ENCODE results near the gene CFP.
"Not testable (repeated sequence)": the region's sequence is repeated elsewhere in the genome, so short reads cannot be mapped to it uniquely, and the experiment has no call there.

CFP gene

DNA sequence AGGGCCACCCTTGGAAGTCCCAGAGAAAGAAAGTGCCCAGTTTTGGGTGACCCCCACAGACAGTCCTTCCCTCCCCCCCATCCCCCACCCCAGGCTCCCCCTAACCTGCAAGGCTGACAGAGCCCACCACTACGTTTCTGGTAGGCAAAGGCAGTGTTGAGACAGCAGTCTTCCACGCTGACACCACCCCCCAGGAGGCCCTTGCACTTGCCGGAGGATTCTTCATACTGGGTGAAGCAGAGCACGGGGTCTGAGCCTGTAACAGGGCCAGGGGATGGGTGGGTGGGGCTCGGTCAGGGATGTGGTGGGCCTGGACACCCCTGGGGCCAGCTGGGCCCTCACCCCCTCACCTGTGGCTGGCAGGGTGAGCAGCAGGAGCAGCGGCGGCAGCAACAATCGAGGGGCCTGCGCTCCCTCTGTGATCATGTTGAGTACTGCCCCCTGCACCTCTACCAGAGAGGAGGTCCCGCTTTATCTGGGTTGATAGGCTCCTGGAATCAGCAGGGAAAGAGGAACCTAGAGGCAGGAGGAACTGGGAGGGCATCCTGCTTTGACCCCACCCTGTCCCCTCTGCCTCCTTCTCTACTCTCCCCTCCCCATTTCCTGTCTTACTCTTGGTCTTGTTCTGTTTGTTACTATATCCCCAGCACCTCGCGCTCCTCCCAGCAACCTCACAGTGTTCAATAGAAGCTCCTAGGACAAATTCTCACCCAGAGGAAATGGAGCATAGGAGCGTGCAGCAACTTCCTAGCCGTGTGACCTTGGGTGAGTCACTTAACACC, at the start of gene CFP:
Gene CFP, minus strand, starts transcription at position 512 of the 782 bp plus-strand sequence. Its CDS starts 86 bp downstream, at position 426.
- no peak for DNase-seq (ENCODE audit: low read depth)

GRCh38 chrX:47675959-47676859, 46.5 kb upstream of the CFP start:
- DNase-seq (ENCODE audit: low read depth): not testable (repeated sequence)

DNA sequence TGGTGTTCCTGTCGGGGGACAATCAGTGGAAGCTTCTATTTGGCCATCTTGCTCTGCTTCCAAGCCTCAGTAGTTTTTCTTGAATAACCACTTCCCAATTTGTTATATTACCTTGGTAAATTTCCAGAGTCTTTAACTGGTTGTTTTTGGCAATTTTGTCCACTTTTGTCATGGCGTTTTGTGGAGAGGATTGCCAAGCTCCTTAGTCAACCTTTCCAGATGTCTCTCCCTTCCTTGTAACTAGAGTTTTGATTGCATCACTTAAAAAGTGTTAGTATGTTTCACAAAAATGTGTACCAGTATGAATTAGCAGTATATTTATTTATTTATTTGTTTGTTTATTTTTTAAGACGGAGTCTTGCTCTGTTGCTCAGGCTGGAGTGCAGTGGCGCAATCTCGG, 45.0 kb upstream of the CFP start:
- DNase-seq (ENCODE audit: low read depth): no peak

DNA sequence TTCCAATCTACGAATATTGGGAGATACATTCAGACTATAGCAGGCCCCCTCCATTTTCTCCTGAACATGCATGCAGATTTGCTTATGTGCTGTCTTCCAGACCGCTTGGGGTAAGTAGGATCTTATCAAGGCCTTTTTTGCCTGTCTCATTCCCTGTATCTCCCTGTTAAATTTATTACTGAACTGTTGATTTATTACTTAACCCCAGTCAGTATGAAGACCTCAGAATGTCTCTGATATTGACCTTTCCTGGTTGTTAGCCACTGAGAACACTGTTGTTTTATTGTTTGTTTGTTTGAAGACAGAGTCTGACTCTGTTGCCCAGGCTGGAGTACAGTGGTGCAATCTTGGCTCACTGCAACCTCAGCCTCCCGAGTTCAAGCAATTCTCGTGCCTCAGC, 36.1 kb upstream of the CFP start:
- not testable (repeated sequence) for DNase-seq (ENCODE audit: low read depth)

DNA sequence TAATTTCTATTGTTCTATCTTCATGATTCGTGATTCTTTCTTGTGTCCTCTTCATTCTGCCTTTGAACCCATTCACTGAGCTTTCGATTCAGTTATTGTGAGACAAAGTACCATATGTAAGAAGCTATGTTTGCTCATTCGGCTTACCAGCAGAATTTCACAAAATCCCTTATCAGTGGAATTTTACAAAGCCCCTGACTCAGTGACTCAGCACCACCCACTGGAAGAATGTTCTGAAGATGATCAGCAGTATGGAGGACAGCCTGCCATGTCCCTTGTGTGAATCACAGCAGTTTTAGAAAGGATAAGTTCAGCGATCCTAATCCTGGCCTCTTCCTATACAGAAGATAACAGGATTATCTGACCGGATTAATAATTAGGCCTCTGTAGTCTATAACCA, 35.0 kb upstream of the CFP start:
- DNase-seq (ENCODE audit: low read depth): no peak

- DNase-seq (ENCODE audit: low read depth): no peak
Observed at GRCh38 chrX:47662144-47662657, 32.5 kb upstream of the CFP start.

DNA sequence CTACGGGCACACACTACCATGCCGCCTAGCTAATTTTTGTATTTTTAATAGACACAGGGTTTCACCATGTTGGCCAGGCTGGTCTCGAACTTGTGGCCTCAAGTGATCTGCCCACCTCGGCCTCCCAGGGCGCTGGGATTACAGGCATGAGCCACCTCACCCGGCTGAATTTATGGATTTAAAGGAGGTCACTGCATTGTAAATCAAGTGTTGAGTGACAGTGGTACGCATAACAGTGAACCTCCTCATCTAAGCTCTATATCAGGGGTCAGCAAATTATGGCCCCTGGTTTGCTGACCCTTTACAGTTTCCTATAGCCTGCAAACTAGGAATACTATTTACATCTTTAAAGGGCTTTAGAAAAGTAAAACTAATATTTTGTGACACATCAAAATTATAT, 31.8 kb upstream of the CFP start:
- no peak for DNase-seq (ENCODE audit: low read depth)

GRCh38 chrX:47659421-47659726, 29.6 kb upstream of the CFP start:
- DNase-seq (ENCODE audit: low read depth): no peak

DNA sequence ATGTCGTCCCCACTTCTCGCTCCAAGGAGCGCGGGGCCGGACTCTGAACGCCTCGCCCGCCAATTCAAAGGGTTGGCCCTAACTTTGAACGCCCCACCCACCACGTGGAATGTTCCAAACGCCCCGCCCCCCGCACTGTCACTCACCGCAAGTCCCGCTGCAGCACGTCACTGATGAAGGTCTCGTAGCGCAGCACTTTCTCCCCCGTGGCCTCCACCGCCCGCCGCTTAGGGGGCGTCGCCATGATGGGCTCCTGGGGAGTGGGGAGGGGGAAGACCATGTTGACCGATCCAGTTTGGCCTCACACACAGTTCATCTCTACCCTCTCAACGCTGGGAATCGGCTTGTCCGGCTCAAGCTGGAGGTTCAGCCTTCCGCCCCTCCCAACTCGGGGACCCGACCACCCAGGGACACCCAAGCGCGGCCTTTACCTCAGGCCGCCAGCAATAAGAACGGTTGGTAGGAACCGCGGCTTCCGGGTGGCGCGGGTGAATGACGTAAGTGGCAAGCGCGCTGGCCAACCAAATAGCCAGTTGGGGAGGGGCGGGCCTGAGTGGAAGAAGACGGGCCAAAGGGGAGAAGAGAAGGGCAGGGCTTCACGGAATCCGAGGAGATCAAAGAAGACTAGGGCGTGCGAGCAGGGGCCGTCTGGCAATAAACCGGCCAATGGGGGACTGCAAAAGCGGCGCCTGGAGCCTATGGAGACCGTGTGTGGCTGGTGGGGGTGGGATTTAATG, 29.1 kb upstream of the CFP start, which contains the start of gene UXT:
Gene UXT, minus strand, starts transcription at position 497 of the 737 bp plus-strand sequence. Its CDS starts 253 bp downstream, at position 244.
- peak; percentile 84 for DNase-seq (ENCODE audit: low read depth)

DNA sequence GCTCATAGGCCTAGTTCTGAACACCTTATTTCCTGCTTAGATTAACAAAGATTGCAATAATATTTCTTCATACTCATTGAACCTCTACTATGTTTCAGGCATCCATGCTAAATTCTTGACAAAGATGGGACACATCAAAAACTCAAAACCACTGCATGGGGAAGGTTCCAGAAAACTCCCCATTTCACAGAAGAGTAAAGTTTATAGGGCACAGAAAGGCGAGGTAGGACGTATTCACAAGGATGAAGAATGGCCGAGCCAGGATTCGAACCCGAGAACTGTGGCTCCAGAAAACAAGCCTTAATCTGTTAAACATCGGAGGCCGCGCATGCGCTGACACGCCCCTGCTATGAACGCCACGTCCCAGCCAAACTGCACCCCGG, 28.6 kb upstream of the CFP start:
- no peak for DNase-seq (ENCODE audit: low read depth)

DNA sequence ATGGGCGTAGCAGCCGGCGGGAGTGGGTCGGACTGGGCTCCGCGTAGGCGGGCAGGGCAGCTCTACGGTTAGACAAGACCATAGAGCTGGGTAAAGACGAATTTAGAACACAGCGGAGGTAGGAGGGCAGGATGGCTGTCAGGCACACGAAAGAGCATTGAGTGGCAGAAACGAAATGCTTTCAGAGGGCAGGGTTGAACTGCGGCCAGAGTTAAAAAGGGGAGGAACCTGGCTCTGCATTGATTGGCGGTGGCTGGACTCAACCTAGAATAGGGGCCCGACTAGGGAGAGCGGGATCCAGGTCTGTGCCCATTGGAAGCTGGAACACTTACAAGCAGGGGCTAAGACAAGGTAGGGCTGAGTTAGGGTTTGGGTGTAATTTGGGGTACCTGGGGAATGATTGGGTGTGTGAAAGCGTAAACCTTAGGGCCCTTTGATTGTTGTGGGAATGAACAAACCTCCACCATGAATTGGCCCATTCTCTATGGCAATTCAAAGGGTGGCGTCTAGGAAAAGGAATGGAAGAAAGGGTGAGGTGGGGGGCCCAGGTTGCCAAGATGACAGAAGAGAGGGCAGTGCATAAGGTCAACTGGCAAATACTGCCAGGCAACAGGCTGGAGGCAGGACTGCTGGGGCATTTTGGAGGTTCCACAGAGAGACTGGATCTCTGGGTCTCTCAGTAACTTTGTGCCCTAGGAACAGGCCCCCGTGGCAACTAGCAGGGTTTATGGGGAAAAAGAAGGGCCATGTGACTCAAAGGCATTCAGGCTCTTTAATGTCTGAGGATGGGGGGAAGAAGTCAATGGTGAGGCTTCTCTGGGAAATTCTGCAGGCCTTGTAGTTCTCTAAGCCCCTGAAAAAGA, 21.5 kb upstream of the CFP start:
- no peak for DNase-seq (ENCODE audit: low read depth)

DNA sequence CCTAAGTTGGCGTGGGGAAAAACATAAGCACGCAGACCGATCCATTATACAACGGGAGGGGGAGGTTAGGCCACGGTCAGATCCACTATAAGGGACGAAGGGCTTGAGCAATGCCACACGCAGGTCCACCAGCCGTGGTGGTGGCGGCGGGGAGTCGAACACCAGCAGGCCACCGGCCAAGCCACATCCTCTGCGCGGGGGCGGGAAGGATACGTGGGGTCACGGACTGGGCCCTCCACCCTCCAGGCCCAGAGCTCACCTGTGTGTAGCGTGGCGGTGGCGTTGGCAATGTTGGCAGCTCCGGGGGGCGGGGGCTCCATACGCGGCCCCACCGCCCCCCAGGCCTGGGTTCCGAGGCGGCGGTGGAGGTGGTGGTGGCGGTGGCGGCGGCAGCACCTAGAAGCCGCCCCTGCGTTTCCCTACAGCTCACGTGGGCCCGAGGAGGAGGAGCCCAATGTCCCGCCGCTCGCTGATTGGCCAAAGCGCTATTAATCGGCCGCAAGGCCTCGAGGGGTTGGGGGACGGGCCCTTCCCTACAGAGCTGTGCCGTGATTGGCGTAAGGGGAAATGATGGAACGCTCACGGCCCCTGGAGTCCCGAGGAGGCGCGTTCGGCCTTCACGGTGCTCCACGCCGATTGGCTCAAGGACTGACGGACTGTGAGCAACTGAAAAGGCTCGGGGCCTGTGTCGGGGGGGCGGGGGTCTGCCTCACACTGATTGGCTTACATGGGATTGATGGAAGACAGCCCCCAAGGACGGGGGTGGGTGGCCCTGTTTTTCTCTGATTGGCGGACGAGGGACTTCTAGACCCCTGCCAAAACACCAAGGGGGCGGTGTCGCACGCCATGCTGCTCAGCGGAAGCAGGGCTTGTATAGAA, 20.7 kb upstream of the CFP start, which contains the start of gene ELK1:
Gene ELK1, minus strand, starts transcription at position 400 of the 879 bp plus-strand sequence. CDS start 9,122 bp downstream, outside the sequence.
- DNase-seq (ENCODE audit: low read depth): peak; percentile 77

- DNase-seq (ENCODE audit: low read depth): no peak
Observed at GRCh38 chrX:47649781-47650163, 20.0 kb upstream of the CFP start.

- no peak for DNase-seq (ENCODE audit: low read depth)
Observed at GRCh38 chrX:47649271-47649670, 19.5 kb upstream of the CFP start.

- DNase-seq (ENCODE audit: low read depth): no peak
Observed at GRCh38 chrX:47648376-47648775, 18.6 kb upstream of the CFP start.

- no peak for DNase-seq (ENCODE audit: low read depth)
Observed at GRCh38 chrX:47646636-47647035, 16.9 kb upstream of the CFP start.

DNA sequence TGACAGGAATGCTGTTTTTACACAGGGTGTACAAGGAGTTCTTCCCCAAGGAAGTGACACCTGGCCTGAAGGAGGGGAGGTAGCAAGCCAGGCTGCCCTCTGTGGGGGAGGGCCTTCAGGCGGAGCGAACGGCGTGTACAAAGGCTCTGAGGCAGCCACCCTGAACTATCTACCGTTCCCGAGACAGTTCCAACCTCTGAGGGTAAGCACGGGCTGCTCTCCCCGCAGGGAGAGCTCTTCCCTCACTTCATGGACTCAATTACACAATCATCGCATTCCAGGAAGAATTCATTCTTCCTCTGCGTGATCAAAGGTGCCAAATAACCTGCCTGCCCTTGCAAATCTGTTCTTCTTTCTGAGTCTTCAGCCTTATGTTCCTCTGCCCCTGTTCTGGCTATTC, 15.8 kb upstream of the CFP start:
- no peak for DNase-seq (ENCODE audit: low read depth)

DNA sequence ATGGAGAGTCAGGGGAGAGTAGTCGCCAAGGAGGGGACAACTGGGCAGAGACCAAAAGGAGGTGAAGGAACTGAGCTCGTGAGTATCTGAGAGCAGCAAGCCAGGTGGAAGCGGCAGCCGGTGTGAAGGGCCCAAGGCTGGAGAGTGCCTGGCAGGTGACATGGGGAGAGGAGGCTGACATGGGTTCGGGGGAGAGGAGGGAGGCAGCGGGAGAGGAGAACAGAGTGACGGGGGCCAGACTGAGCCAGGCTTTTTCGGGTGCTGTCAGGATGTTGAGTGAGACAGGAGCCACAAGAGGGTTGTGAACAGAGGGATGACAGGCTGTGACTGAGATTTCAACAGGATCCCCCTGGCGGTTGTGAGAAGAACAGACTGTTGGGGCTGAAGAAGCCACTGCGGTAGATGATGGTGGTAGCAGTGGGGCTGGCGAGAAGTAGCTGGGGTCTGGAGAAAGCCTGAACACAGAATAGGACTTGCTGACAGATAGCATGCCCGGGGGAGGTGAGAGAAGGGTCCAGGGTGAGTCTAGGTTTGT, 14.9 kb upstream of the CFP start:
- no peak for DNase-seq (ENCODE audit: low read depth)

GRCh38 chrX:47643926-47644325, 14.2 kb upstream of the CFP start:
- no peak for DNase-seq (ENCODE audit: low read depth)

- DNase-seq (ENCODE audit: low read depth): no peak
Observed at GRCh38 chrX:47638816-47639215, 9.1 kb upstream of the CFP start.
